Middle frontal gyrus (tissue), 1 donor: ENCODE results near the gene ERBB2.
"Not testable (repeated sequence)": the region's sequence is repeated elsewhere in the genome, so short reads cannot be mapped to it uniquely, and the experiment has no call there.

Experiments used
- DNase-seq: peaks from one replicate; pipeline ENCODE4 v3.0.0-alpha.2; 2015; ENCODE audit warnings: low spot score; ENCODE audit errors: extremely low spot score

The ERBB2 gene

DNA sequence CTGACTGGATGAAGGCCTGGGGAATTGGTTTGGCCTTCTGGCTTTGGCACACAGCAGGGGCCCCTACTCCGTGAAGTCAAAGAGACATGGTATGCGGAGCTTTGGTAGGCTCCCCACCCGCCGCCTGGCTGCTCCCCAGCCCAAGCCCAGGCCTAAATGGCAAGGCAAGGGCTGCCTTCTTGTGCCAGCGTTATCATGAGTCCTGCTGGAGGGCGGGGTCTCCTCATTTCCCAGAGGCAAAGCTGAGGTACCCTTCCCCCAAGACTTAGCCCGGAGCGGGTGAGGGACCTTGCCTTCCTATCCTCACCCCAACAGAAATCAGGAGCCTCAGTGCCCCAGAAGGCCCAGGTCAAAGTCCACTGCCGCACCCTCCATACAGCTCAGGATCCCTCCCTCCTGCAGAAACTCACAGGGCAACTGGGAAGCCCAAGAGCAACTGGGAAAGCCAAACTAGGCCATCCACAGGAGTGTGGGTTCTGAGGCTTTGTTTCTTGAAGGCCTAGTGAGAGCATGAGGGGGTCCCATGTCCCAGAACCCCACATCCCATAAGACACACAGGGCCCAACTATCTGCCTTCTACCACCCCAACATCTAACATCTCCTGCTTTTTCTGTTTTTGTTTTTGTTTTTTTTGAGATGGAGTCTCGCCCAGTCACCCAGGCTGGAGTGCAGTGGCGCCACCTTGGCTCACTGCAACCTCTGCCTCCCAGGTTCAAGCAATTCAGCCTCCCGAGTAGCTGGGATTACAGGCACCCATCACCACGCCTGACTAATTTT lies 21.3 kb upstream of the ERBB2 start:
- no peak for DNase-seq

DNA sequence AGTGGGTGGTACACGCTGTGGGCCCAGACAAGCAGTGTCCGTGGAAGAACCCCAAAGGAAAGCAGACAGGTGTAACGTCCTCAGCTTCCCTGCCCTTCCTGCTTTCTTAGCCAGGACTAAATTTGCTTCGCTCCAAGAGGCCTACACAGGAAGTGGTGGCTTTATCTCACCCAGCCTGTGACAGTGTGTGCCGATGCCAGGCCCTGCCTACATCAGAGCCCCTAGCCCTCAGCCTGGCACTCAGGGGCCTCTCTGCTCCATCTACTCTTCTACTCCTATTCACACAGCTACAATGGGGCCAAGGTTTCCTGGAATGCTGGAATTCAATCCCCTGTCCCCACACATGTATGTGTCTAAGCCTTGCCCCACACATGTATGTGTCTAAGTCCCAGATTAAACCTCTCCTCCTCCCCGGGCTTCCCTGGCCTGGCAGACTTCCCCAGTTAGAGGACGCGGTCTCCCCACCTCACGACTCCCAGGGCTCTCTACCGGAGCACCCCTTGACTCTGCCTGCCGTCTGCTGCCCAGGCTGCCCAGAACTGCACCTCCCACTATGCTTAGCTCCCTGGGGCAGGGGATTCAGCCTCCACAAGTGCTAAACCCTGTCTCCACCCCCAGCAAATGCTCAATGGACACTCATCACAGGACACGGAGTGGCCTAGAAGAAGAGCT lies 20.2 kb upstream of the ERBB2 start:
- no peak for DNase-seq

DNA sequence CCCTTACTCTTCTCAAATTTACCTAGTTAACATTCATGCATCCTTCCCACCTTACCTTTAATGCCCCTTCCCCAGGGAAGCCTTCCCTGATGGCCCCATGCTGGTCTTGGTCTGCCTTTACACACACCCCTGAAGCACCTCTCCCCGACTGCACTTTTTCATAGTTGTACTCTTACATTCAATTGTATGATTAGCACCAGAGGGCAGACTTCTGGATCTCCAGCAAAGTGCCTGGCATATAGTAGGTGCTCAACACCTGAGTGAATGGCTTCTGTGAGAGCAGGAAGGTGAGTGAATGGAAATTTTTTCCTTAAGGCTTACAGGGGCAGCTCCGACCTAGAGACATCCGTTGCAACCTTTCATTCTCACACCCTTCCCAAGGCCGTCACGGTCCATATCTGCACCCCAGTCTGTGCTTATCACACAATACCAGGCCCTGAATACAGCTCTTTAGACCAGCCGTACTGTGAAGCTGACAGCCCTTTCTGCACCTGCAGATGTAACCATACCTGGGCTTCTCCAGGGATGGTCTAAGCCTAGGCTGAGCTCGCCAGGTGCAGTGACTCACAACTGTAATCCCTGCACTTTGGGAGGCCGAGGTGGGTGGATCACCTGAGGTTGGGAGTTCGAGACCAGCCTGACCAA lies 16.4 kb upstream of the ERBB2 start:
- no peak for DNase-seq

DNA sequence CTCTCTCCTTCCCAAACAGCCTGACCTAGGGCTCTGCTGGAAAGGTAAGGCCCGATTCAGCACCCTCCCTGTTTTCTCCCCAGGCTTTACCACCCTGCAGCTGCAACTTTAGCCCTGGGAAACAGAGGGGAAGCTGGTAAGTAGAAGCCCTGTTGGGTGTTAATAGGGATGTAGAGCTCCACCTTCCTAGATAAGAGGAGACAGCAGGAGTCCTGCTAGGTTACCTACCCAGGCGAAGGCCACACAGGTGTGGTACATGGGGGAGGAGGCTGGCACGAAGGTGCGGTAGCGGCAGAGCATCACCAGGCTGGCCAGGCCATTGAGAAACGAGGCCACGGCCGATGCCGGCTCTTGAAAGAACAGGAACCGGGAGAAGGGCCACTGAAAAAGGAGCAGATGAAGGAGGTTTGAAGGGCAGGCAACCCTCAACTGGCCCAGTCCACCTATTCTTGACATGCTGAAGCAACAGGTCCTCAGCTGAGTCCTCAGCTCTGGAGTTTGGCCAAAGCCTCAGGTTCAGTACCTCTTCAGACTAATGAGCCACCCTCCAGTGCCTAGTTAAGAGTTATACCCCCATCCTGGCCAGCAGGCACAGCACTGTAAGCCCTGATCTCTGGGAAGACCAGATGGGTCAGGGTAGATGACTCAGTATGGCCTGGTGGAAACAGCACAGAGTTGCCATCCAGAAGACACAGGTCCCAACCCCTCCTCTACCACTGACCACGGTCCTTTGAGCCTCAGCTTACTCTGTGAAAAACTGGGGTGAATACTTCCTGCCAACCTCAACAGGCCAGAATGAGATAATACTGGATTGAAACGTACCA lies 15.3 kb upstream of the ERBB2 start:
- DNase-seq: no peak

DNA sequence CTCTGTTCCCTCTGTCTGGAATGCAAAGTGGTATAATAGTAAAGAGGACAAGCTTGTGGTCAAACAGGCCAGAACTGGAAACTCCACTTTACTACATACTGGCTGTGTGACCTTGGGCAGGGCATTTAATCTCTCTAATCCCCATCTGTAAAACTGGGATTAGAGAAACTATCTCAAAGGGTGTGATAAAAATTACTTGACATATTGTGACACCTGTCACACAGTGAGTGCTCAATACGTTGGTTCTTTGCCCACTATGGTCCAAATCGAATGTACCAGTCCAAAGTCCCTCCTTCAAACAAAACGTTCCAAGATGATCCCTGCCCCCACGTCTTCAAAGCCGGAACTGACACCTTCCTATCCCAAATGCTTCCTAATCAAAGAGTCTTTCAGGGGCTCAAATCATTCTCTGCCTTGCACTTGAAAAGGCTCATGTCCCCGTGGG lies 12.7 kb upstream of the ERBB2 start:
- DNase-seq: no peak

DNA sequence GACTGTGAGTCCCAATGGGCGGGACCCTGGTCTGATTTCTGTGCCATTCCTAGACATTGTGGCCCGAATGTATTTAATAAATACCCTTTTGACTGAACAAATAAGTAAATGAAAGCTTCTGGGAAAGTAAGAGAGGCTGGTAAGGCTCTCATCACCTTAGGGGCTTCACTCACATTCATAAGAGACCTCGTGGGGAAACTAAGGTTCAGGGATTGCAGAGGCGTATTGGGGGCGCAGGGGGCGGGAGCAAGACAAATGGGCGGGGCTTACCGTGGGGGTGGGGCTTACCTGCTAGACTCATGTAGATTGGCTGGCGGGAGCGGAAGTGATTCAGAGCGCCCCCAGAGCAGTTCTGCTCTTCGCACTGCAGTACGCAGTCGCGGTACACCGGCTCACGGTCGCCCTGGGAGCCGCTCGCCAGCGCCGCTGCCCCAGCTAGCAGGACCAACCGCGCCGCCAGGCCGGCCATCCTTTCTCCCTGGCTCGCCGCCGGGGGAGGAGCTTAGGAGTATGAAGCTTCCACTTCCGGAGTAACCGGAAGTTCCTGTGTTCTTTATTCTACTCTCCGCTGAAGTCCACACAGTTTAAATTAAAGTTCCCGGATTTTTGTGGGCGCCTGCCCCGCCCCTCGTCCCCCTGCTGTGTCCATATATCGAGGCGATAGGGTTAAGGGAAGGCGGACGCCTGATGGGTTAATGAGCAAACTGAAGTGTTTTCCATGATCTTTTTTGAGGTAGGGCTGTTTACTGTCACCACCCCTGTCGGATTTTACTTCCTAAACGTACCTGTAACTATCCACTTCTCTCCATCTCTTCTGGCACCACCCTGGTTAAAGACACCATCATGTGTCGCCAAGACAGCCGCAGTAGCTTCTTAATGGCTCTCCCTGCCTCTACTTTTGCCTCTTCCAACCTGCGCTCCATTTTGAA lies 12.1 kb upstream of the ERBB2 start, which contains the start of gene PGAP3:
Gene PGAP3, minus strand, starts transcription at position 512 of the 929 bp plus-strand sequence. Its CDS starts 43 bp downstream, at position 469.
- DNase-seq: peak; percentile 81

DNA sequence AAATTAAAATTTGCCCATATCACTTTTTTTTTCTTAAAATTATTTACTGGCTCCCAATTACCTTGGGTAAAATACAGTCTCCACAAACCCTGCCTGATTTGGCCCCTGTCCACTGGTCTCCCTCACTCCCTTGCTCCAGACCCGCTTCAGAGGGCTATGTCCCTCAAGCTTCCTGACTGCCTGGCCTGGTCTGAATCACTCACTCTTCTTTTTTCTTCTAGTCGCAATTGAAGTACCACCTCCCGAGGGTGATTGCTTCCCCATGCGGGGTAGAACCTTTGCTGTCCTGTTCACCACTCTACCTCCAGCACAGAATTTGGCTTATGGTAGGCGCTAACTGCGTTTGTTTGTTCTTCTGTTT lies 11.4 kb upstream of the ERBB2 start:
- DNase-seq: no peak

DNA sequence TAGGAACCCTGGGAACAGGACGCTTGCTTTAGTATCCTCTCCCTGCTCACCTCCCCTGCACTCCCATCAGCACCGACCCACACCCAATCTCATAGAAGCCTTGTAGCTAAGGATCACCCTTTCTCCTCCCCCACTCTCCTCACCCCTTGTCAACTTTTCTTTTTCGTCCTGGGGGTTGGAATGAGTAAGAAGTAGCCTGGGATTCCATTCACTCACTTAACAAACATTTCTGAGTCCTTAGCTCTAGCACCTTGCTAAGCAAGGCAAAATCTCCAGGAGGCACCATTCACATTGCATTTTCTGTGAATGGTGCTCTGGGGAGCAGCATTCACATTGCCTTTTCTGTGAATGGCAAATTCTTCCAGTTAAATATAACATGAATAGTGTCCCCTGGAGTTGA lies 10.9 kb upstream of the ERBB2 start:
- DNase-seq: no peak

DNA sequence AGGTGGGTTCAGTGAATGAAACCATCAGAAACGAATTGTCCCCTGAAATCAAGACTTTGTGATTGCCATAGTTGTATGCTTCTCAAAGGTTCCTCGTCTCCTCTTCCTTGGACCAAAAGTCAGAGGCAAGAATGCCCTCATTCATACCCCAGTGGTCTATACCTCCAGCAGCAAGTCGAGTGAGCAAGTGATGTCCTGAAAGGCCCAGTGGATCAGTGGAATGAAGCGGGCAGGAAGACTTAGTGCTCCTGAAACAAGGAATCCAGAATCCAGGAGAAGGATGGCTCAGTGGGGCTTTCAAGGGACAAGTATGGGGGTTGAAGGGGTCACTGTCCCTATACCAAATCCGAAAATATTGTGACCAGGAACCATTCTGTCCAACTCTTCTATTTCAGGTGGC lies 5.3 kb upstream of the ERBB2 start:
- no peak for DNase-seq

DNA sequence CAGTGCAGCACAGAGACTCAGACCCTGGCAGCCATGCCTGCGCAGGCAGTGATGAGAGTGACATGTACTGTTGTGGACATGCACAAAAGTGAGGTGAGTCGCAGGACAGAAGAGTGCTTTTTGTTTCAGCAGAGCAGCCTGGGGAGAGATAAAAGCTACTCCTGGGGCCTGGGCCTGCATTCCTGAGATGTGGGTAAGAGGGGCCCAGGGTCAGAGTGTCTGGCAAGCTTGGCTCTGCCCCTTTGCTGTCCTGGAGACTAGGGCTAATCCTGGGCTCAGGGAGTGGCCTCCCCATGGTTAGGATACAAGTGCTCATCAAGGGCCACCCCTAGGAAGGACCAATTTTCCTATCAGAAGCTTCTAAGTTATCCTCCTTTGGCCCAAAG lies 4.8 kb upstream of the ERBB2 start:
- no peak for DNase-seq

DNA sequence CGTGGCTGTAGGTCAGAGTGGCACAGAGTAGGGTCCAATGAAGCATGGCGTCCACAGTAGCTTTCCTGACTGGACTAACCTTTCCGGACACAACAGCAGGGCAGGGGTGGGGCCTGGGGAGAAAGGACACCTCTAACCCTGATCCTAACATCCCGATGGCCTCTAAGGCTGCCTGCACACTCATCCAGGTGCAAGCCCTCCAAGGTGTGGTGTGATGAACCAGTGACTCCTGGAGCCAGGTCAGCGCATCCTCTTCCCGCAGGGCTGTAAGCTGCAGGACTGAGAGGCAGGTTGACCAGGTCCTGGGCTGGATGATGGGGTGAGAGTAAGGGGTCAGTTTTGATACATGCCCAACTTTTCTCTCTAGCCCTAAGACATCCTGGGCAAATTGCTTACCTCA lies 3.1 kb upstream of the ERBB2 start:
- DNase-seq: no peak

DNA sequence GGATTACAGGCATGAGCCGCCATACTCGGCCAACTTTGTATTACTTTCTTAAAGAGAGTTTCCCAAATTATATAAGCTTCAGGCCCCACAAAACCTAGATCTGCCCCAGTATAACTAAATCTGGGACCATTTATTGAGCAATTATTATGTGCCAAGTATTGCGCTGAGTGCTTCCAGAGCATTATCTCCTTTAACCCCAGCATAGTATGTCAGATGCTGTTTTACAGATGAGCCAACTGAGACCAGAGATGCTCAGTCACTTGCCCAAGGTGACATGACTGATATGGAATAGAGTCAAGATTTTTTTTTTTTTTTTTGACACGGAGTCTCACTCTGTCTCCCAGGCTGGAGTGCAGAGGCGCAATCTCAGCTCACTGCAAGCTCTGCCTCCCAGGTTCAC lies 1.9 kb upstream of the ERBB2 start:
- DNase-seq: no peak

DNA sequence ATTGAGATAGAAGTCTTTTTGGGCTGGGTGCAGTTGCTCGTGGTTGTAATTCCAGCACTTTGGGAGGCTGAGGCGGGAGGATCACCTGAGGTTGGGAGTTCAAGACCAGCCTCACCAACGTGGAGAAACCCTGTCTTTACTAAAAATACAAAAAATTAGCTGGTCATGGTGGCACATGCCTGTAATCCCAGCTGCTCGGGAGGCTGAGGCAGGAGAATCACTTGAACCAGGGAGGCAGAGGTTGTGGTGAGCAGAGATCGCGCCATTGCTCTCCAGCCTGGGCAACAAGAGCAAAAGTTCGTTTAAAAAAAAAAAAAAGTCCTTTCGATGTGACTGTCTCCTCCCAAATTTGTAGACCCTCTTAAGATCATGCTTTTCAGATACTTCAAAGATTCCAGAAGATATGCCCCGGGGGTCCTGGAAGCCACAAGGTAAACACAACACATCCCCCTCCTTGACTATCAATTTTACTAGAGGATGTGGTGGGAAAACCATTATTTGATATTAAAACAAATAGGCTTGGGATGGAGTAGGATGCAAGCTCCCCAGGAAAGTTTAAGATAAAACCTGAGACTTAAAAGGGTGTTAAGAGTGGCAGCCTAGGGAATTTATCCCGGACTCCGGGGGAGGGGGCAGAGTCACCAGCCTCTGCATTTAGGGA lies 577 bp upstream of the ERBB2 start:
- DNase-seq: not testable (repeated sequence)

DNA sequence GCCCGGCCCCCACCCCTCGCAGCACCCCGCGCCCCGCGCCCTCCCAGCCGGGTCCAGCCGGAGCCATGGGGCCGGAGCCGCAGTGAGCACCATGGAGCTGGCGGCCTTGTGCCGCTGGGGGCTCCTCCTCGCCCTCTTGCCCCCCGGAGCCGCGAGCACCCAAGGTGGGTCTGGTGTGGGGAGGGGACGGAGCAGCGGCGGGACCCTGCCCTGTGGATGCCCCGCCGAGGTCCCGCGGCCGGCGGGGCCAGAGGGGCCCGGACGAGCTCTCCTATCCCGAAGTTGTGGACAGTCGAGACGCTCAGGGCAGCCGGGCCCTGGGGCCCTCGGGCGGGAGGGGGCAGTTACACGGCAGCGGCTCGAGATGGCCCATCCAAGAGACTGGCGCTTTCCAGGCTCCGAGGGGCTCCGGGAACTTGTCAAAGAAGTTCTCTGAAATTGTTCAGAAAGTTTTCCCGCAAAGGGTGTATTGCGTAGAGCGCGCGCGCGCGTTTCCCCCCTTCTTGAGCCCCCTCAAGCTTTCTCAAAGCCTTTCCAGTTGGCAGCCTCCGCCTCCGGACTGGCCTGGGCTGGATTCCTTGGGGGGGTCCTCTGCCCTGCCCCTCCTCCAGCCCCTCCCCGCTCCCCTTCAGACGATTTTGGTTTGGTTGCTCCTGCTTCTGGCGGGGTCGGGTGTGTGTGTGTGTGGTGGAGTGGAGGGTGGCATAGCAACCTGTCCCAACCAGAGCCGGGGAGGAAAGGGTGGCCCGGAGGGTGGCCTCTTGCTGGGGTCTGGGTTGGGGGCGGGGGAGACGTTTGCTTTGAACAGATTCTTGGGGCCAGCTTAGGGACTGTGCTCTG lies 504 bp downstream of the ERBB2 start:
- DNase-seq: no peak

DNA sequence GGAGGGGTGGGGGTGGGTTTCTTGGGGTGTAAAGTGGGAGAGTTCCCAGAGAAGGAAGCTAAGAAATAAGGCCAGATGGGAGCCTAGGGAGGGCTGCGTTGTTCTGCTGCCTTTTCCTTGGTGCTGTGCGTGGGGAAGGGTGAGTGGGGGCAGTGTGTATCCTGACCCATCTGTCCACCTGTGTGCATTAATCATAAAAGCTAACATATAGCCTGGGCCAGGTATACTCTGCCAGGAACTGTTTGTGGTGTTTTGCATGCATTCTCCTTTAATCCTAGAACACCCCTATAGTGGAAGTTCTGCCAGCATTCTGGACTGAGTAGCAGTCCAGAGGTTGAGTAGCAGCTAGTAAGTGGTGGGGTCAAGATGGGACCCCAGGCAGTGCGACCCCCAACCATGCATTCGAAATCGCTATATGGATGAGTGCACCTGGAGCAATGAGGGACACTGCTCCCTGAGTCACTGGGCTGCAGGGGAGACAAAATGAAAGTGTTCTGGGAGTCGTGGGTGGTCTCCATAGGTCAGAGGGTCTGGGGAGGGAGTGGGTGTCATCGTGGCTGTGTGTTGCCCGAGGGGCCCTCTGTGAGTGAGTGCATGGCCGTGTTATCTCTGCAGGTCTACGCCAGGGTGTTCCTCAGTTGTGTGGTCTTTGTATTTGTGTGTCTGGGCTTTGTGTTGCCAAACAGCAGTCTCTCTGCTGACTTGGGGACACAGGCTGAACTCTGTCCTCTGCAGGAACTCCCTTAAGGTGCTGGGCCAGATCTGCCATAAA lies 1.3 kb downstream of the ERBB2 start:
- no peak for DNase-seq

DNA sequence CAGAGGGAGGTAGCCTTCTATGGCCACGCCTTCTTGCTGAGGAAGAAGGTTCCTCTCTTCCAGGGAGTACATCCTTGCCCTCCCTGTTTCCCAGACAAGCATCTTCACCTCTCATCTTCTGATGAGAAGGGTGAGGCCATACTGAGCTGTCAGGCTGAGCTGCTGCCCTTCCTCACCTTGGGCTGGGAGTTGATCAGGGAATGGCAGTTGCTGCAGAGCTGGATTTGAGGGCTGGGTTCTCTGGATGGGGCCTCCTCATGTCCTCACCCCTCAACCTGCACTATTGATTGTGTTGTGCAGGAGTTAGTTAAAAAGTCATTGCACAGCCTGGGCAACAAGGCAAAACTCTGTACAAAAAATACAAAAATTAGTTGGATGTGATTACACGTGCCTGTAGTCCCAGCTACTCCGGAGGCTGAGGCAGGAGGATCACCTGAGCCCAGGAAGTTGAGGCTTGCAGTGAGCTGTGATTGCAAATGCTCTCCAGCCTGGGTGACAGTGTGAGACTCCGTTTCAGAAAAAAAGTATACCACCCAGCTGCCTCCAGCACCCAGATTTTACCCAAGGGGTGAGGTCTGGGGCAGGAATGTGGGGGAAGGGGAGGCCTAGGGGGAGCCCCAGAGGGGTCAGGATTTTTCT lies 2.0 kb downstream of the ERBB2 start:
- no peak for DNase-seq

DNA sequence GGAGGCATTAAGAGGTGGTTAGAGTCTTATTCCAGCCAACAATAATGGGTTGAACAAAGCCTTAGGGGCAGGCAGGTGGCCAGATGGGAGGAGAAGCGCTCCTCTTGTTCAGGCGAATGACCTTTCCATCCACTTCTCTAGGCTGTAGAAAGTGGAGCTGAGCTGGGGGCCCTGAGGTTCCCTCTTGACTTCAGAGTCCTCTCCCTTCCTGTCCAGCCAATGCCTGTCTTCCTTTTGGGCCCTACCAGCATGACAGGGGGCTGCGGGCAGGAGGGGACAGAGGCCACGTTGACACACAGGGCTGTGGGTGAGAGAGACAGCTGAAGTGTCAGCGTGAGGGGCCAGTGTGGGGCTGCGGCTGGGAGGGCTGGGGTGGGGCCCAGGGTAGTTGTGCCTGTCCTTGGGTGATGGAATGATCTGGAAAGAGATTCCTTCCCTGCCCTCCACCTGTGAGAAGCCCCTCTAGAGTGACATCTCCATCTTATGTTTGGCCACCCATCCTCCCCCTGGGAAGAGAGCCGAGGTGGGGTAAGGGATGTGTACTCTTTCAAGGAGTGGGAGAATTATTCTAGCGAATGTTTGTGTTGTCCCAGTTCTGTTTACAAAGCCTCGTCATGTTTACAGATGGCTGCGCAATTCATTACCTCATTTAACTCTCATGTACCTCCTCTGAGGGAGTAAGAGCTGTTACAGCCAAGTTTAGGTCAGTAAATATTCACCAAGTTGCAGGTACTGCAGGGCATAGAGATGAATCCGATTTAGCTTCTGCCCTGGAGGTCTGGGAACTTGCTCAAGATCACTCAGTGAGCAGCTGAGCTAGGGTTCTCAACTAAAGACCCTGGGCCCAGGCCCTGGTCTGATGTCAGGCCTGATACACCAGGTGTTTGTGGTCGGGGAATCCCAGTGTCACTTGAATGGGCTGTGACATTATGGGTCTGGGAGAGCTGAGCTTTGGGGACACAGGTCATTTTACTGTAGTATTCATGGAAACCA lies 3.3 kb downstream of the ERBB2 start:
- no peak for DNase-seq
